HG02943 (cell line): ENCODE data around the gene HABP2.

ENCODE experiments used
- ATAC-seq: cut with Tn5 transposase; IDR thresholded peaks from one replicate; pipeline ENCODE4 v1.9.1; 2021; ENCODE audit warnings: mild to moderate bottlenecking, low read depth, moderate library complexity; ENCODE audit not compliant: unreplicated experiment

The HABP2 gene

GRCh38 chr10:113590581-113590980, 37.7 kb downstream of the HABP2 start:
- no peak for ATAC-seq

GRCh38 chr10:113592380-113592779, 39.5 kb downstream of the HABP2 start:
- no peak for ATAC-seq

- ATAC-seq = no peak
Observed at GRCh38 chr10:113594652-113595051, 41.8 kb downstream of the HABP2 start.

- ATAC-seq = no peak
Observed at GRCh38 chr10:113600569-113600968, 47.7 kb downstream of the HABP2 start.

GRCh38 chr10:113603057-113603777, 50.4 kb downstream of the HABP2 start:
- ATAC-seq = no peak

GRCh38 chr10:113604572-113604971, 51.7 kb downstream of the HABP2 start:
- no peak for ATAC-seq

GRCh38 chr10:113605268-113605978, 52.6 kb downstream of the HABP2 start:
- no peak for ATAC-seq

GRCh38 chr10:113609704-113610108, 56.9 kb downstream of the HABP2 start:
- no peak for ATAC-seq

GRCh38 chr10:113610631-113611601, 58.1 kb downstream of the HABP2 start:
- no peak for ATAC-seq

GRCh38 chr10:113612154-113612553, 59.3 kb downstream of the HABP2 start:
- no peak for ATAC-seq

- no peak for ATAC-seq
Observed at GRCh38 chr10:113613427-113613826, 60.6 kb downstream of the HABP2 start.

- ATAC-seq = no peak
Observed at GRCh38 chr10:113613977-113614690, 61.3 kb downstream of the HABP2 start.

- no peak for ATAC-seq
Observed at GRCh38 chr10:113616244-113617074, 63.6 kb downstream of the HABP2 start.

- ATAC-seq = no peak
Observed at GRCh38 chr10:113617086-113617485, 64.2 kb downstream of the HABP2 start.

- ATAC-seq = no peak
Observed at GRCh38 chr10:113618338-113618737, 65.5 kb downstream of the HABP2 start.

GRCh38 chr10:113619401-113619800, 66.5 kb downstream of the HABP2 start:
- no peak for ATAC-seq

GRCh38 chr10:113620511-113620910, 67.7 kb downstream of the HABP2 start:
- no peak for ATAC-seq

- ATAC-seq = no peak
Observed at GRCh38 chr10:113620936-113621335, 68.1 kb downstream of the HABP2 start.

- ATAC-seq = no peak
Observed at GRCh38 chr10:113621799-113622198, 68.9 kb downstream of the HABP2 start.
